LoVo (cell line): ENCODE measurements around the gene RGS19.

Source experiments
- DNase-seq: peaks from one replicate; pipeline ENCODE4 v3.0.0-alpha.2; 2016; ENCODE audit warnings: low spot score

The RGS19 gene

DNA sequence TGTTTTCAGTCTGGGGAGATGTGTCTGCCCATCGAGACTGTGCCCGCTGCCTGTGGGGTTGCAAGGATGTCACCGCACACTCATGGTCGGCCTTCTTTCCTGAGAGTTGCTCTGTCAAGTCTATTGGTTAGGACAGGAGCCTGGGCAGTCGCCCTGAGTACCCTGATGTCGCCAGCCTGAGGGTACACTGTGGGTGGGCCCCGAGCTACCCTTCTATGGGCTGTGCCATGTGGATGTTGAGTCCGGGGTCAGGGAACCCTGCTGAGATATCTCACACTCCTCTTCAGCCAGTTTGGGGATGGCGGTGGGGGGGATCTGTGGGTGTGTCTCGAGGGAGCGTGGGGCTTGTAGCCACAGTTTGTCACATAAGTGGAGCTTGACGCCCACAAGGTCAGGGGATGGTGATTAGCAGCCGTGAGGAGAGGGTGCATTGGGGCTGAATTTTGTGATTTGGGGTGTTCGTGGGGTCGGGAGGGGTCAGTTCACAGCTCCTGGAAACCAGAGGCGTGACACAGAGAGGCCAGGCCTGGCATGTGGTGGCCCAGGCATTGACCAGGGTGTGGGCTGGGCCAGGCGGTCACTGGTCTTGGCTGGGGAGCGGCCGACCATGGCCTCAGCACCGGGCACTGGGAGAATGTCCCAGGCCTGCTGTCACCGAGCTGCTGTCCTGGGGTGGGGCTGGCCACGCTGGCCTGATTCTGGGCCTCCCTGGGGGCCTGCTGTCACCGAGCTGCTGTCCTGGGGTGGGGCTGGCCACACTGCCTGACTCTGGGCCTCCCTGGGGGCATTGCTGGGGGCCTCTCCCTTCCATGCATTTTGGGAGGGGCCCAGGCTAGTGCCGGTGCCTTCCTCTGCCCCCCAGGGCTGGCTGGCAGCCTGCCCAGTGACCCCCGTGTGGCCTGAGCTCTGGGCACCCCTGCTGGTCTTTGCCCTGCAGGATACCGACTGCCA lies 29.7 kb upstream of the RGS19 start:
- no peak for DNase-seq

GRCh38 chr20:64107736-64108457 lies 28.6 kb upstream of the RGS19 start:
- DNase-seq = no peak

DNA sequence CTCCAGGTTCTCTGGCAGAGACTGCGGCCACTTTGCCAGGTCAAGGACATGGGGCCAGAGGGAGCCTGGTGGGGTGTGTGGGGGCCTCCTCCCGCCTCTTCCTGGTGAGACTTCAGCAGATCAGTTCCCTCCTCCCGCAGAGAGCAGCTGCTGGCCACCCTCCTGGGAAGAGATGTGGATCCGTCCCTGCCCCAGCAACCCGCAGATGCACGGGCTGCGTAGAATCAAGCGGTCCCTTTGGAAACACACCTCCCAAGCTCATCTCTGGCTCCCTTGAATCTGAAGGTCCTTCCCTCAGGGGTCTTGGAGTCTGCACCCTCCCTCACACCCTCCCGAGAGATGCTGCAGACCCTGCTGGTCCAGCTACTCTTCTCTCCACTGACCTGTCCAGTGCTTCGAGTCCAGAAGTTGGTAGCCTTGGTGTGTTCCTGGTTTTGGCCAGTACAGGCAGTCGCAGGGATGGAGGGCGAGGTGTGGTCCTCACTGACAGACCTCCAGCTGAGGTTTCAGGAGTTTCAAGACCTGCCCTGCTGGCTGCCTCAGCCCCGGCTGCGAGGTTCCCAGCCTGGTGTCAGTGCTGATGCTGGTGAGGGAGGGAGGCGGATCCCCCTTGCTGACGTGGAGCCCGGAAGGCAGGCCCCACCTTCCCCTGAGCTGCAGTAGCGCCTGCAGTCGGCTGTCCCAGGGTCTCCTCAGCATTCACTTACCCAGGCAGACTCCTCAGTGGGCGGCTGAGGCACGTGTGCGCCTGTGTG lies 27.8 kb upstream of the RGS19 start, which contains the start of gene NPBWR2:
TSS of gene NPBWR2 (minus strand) at position 585 of the 755 bp plus-strand sequence. CDS start 734 bp downstream, outside the sequence.
- no peak for DNase-seq

DNA sequence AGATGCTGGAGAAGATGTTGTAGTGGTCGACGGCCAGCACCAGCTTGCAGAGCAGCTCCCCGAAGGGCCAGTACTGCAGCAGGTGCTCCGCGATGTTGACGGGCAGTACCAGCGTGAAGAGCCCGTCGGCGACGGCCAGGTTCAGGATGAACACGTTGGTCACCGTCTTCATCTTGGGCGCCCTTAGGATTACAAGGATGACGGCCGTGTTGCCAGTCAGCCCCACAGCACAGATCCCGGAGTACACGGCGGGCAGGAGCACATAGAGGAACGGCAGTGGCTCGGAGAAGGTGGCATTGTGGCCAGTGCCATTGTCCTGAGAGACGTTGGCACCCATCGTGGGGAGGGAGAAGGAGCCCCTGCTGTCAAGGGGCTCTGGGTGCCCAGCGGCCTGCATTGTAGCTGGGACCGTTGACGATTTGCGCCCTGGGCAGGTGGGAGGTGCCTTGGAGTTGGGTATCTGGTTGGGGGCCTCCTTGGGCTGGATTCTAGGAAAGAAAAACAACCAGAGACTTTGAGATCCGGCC lies 27.2 kb upstream of the RGS19 start:
- no peak for DNase-seq

- no peak for DNase-seq
Observed at GRCh38 chr20:64105846-64106434, 26.6 kb upstream of the RGS19 start.

- DNase-seq = no peak
Observed at GRCh38 chr20:64104667-64105451, 25.5 kb upstream of the RGS19 start.

DNA sequence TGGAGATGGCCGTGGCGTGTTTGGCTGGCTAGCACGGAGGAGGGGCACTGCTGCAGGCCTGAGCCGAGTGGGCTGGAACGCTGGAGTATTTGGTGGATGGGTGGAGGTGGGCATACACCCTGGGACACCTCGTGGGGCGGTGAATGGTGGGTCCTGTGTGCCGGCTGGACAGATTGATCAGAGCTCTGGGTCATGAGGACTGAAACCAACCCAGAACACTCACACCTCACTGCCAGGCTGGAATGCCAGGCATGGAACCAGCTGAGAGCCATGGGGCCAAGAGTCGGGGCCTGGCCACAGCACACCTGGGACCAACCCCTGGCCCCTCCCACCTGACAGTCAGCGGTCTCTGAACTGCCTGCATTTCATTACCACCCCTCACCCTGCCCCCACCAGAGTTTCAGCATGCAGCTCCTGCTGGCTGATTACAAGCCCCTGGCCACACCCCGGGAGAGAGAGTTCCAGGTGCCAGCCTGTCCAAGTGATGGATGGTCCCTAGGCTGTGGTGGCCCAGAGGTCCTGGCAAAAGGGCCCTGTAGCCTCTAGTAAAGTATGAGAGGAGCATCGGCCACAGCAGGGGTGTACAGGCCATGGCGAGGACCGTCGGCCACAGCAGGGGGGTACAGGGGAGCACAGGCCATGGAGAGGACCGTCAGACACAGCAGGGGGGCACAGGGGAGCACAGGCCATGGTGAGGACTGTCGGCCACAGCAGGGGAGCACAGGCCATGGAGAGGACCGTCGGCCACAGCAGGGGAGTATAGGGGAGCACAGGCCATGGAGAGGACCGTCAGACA lies 24.8 kb upstream of the RGS19 start:
- no peak for DNase-seq

- DNase-seq = no peak
Observed at GRCh38 chr20:64102647-64103354, 23.5 kb upstream of the RGS19 start.

DNA sequence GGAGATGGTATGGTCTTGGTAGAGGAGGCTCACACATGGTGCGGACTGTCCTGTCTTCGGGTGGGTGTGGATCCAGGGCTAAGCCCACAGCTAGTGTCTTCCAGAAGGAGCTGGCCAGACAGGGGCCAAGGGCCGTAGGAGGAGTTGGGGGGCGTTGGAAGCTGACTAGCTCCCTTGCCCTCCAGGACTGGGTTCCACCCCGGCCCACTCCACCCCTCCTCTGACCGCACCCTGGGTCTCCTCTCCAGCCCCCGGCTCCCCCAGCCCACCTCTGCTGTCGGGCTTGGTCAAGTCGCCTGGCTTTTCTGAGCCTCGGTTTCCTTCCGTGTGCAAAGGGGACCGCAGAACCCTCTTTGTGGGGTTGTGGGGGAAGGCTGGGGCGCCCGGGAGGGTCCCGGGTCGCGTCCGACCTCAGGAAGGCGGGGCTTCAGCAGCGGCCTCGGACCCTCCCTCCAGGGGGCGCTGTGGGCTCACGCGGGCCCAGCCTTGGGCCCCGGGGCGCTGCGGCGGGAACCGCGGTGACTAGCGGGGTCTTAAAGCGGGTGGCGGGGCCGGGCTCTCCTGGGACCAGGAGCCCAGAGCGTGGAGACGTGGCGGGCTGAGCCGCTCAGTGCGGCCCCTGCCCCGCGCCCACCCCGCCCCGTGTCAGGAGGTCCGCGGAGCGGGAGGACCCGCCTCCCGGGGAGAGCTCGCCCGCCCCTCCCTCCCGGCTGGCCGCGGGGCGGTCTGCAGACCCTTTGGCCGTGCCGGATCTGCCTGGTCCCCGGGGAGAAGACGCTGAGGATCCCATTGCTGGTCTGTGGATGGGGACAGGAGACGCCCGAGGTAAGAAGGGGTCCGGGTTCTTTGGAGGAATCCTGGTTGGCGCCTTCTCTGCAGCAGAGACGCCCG lies 22.7 kb upstream of the RGS19 start:
- peak; percentile 10 for DNase-seq

- no peak for DNase-seq
Observed at GRCh38 chr20:64100946-64101688, 21.8 kb upstream of the RGS19 start.

GRCh38 chr20:64100566-64100888 lies 21.2 kb upstream of the RGS19 start:
- no peak for DNase-seq

GRCh38 chr20:64099880-64100565 lies 20.7 kb upstream of the RGS19 start:
- DNase-seq = no peak

DNA sequence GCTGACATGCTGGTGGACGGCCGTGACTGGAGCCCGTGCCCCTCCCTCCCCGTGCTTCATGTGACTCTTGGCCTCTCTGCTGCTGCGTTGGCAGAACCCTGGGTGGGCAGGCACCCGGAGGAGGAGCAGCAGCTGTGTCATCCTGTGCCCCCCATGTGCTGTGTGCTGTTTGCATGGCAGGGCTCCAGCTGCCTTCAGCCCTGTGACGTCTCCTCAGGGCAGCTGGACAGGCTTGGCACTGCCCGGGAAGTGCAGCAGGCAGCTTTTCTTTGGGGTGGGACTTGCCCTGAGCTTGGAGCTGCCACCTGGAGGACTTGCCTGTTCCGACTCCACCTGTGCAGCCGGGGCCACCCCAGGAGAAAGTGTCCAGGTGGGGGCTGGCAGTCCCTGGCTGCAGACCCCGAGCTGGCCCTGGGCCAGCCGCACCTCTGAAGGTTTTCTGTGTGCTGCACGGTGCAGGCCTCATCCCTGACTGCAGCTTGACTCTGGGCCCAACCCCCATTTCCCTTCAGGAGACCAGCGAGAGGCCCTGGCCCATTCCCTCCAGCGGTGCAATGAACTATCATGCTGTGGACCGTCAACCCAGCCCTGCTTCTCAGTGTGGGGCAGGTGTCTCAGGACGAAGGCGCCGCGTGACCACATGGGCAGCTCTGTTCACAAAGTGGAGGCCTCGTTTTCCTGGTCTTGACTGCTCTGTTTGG lies 19.9 kb upstream of the RGS19 start:
- DNase-seq = no peak

DNA sequence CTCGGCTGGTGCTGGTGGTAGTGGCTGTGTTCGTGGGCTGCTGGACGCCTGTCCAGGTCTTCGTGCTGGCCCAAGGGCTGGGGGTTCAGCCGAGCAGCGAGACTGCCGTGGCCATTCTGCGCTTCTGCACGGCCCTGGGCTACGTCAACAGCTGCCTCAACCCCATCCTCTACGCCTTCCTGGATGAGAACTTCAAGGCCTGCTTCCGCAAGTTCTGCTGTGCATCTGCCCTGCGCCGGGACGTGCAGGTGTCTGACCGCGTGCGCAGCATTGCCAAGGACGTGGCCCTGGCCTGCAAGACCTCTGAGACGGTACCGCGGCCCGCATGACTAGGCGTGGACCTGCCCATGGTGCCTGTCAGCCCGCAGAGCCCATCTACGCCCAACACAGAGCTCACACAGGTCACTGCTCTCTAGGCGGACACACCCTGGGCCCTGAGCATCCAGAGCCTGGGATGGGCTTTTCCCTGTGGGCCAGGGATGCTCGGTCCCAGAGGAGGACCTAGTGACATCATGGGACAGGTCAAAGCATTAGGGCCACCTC lies 19.2 kb upstream of the RGS19 start:
- no peak for DNase-seq

DNA sequence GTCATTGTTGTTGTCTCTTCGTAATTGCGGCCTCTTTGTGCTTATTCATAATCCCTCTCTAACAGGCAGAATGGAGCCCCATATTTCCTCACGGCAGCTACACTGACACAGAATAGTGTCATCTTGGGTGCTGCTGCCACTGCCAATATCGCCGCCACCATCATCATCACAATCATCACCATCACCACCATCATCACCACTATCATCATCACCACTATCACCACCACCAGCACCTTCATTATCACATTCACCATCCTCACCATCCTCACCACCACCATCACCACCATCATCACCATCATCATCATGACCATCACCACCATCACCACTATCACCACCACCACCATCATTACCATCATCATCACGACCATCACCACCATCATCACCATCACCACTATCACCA lies 17.2 kb upstream of the RGS19 start:
- no peak for DNase-seq

- DNase-seq = no peak
Observed at GRCh38 chr20:64095927-64096326, 16.6 kb upstream of the RGS19 start.
